AG09309 (cell line): ENCODE results near the gene GRM8.

Experiments
- DNase-seq: peaks from one replicate; pipeline ENCODE4 v3.0.0-alpha.2; 2010; ENCODE audit warnings: low read depth
- H3K4me3 ChIP-seq: 2 replicates; pipeline ENCODE4 v1.5.1; 2011; ENCODE audit warnings: mild to moderate bottlenecking, low read depth, low read length, moderate library complexity; ENCODE audit not compliant: control insufficient read depth
- CTCF ChIP-seq: IDR thresholded peaks from 2 replicates; pipeline ENCODE4 v1.5.1; 2011; ENCODE audit warnings: mild to moderate bottlenecking, low read depth, low read length, inconsistent platforms; ENCODE audit not compliant: insufficient read depth, control insufficient read depth; ENCODE audit errors: missing control alignments

GRM8 gene

GRCh38 chr7:126803060-126803665, 449.6 kb downstream of the GRM8 start:
- H3K4me3 ChIP-seq = no peak overlapping the region
- DNase-seq = peak; percentile 31
- peak; percentile 57 for TF ChIP-seq CTCF

GRCh38 chr7:126801733-126802132, 451.0 kb downstream of the GRM8 start:
- no peak for TF ChIP-seq CTCF
- DNase-seq = no peak
- H3K4me3 ChIP-seq = no peak overlapping the region

GRCh38 chr7:126799541-126799940, 453.2 kb downstream of the GRM8 start:
- H3K4me3 ChIP-seq = no peak overlapping the region
- no peak for DNase-seq
- no peak for TF ChIP-seq CTCF

GRCh38 chr7:126792521-126792920, 460.2 kb downstream of the GRM8 start:
- TF ChIP-seq CTCF = no peak
- DNase-seq = no peak
- no peak overlapping the region for H3K4me3 ChIP-seq

- no peak for DNase-seq
- H3K4me3 ChIP-seq = no peak overlapping the region
- TF ChIP-seq CTCF = no peak
These were observed 461.4 kb downstream of the GRM8 start for GRCh38 chr7:126791306-126791705.

- no peak for DNase-seq
- H3K4me3 ChIP-seq = no peak overlapping the region
- no peak for TF ChIP-seq CTCF
These were observed 462.0 kb downstream of the GRM8 start for GRCh38 chr7:126790763-126791162.

- no peak for DNase-seq
- no peak for TF ChIP-seq CTCF
- H3K4me3 ChIP-seq = no peak overlapping the region
These were observed 469.1 kb downstream of the GRM8 start for GRCh38 chr7:126783613-126784012.
